GM21381 (cell line): Measurements from ENCODE around the gene CLRN2.
A peak's percentile ranks its signal among the peaks of the same experiment; 100 is the strongest.
"Not testable (repeated sequence)": the region's sequence is repeated elsewhere in the genome, so short reads cannot be mapped to it uniquely, and the experiment has no call there.

Experiments
- ATAC-seq: cut with Tn5 transposase; IDR thresholded peaks from one replicate; pipeline ENCODE4 v1.9.1; 2021; ENCODE audit warnings: mild to moderate bottlenecking, moderate library complexity; ENCODE audit not compliant: unreplicated experiment

CLRN2 gene

GRCh38 chr4:17502756-17503155 lies 12.2 kb upstream of the CLRN2 start:
- ATAC-seq = no peak

GRCh38 chr4:17504081-17504480 lies 10.9 kb upstream of the CLRN2 start:
- no peak for ATAC-seq

- no peak for ATAC-seq
These were observed 4.4 kb upstream of the CLRN2 start for GRCh38 chr4:17510582-17510981.

- no peak for ATAC-seq
These were observed 3.9 kb upstream of the CLRN2 start for GRCh38 chr4:17511051-17511450.

- ATAC-seq = peak; percentile 60
These were observed 3.4 kb upstream of the CLRN2 start for GRCh38 chr4:17511509-17511949.

- peak; percentile 97 for ATAC-seq
These were observed 2.8 kb upstream of the CLRN2 start, which contains the start of gene QDPR for GRCh38 chr4:17511950-17512795. Gene QDPR (minus strand): TSS chr4:17512090. CDS start chr4:17512054, 36 bp downstream.

- ATAC-seq = no peak
These were observed 1.8 kb upstream of the CLRN2 start for GRCh38 chr4:17512973-17513665.

GRCh38 chr4:17515445-17516407 lies 761 bp downstream of the CLRN2 start:
- no peak for ATAC-seq

- ATAC-seq = no peak
These were observed 2.0 kb downstream of the CLRN2 start for GRCh38 chr4:17516980-17517379.

- no peak for ATAC-seq
These were observed 2.7 kb downstream of the CLRN2 start for GRCh38 chr4:17517664-17518063.

- ATAC-seq = no peak
These were observed 6.6 kb downstream of the CLRN2 start for GRCh38 chr4:17521595-17521994.

GRCh38 chr4:17523662-17524061 lies 8.7 kb downstream of the CLRN2 start:
- ATAC-seq = no peak

GRCh38 chr4:17526695-17527477 lies 11.9 kb downstream of the CLRN2 start:
- no peak for ATAC-seq

- no peak for ATAC-seq
These were observed 13.7 kb downstream of the CLRN2 start for GRCh38 chr4:17528551-17529165.

- ATAC-seq = no peak
These were observed 16.7 kb downstream of the CLRN2 start for GRCh38 chr4:17531538-17532285.

GRCh38 chr4:17534705-17535104 lies 19.7 kb downstream of the CLRN2 start:
- no peak for ATAC-seq

- ATAC-seq = no peak
These were observed 20.3 kb downstream of the CLRN2 start for GRCh38 chr4:17535242-17535641.

GRCh38 chr4:17535906-17536305 lies 20.9 kb downstream of the CLRN2 start:
- ATAC-seq = no peak

- ATAC-seq = not testable (repeated sequence)
These were observed 22.1 kb downstream of the CLRN2 start for GRCh38 chr4:17537060-17537459.
